Progenitor cell of endocrine pancreas (in vitro differentiated cells): ENCODE measurements around the gene TPSG1. TPM values are rescaled to one million over a fixed set of nuclear protein-coding genes. Genes with fewer than 3 reads are reported as not detected.
"Not testable (repeated sequence)": the region's sequence is repeated elsewhere in the genome, so short reads cannot be mapped to it uniquely, and the experiment has no call there.

ENCODE experiments used
- DNase-seq: peaks from one replicate; pipeline ENCODE4 v3.0.0; 2021; ENCODE audit warnings: low spot score; ENCODE audit not compliant: unreplicated experiment
- H3K27ac Mint-ChIP-seq: 2 replicates; pipeline ENCODE4 v1.8.0; 2021; ENCODE audit warnings: mild to moderate bottlenecking, moderate library complexity, mixed read lengths
- H3K27me3 Mint-ChIP-seq: 2 replicates; pipeline ENCODE4 v1.8.0; 2021; ENCODE audit warnings: mixed read lengths
- H3K36me3 Mint-ChIP-seq: 2 replicates; pipeline ENCODE4 v1.8.0; 2022; ENCODE audit warnings: mixed read lengths; ENCODE audit not compliant: insufficient read depth
- H3K4me1 Mint-ChIP-seq: 2 replicates; pipeline ENCODE4 v1.8.0; 2021; ENCODE audit warnings: low read depth, mixed read lengths
- H3K4me3 Mint-ChIP-seq: 2 replicates; pipeline ENCODE4 v1.8.0; 2021; ENCODE audit warnings: low read depth, mild to moderate bottlenecking, moderate library complexity, mixed read lengths
- H3K9me3 Mint-ChIP-seq: 2 replicates; pipeline ENCODE4 v1.8.0; 2021; ENCODE audit warnings: low read depth, mixed read lengths
- CTCF ChIP-seq: fragments of 200-600 bp; sonication (generic); IDR thresholded peaks from one replicate; pipeline ENCODE4 v1.5.0; 2021; ENCODE audit warnings: antibody characterized with exemption, mild to moderate bottlenecking; ENCODE audit not compliant: unreplicated experiment
- long read RNA-seq: library from polyadenylated mRNA; unstranded; transcript quantifications from one replicate; pipeline ENCODE4 v2.0.0, GENCODE V29; 2020
- total RNA-seq: library from RNA; stranded (reverse); gene quantifications from 2 replicates; pipeline ENCODE4 v1.2.1, GENCODE V29; 2021

The TPSG1 gene
- total RNA-seq, result not detected in 2 replicates
- long read RNA-seq, result 0 reads

- H3K9me3 Mint-ChIP-seq, result no peaks in the 10 kb centered on the region
- no peak for TF ChIP-seq CTCF
- no peak within 1 kb of the TSS for H3K27ac Mint-ChIP-seq
- H3K4me3 Mint-ChIP-seq, result no peak within 1 kb of the TSS
- no peaks in the 10 kb centered on the region for H3K27me3 Mint-ChIP-seq
- peaks cover 2% of the 10 kb centered on the region for H3K36me3 Mint-ChIP-seq
- DNase-seq, result no peak
- H3K4me1 Mint-ChIP-seq, result peaks cover 2% of the 10 kb centered on the region
Measured at GRCh38 chr16:1225051-1225451, at the start of gene TPSG1. TPSG1 (minus strand) TSS chr16:1225268; CDS start chr16:1225252, 16 bp downstream.

GRCh38 chr16:1274767-1275166 lies 49.7 kb upstream of the TPSG1 start:
- Mint-ChIP-seq H3K4me3 (no peak overlapping the region), H3K9me3 (no peaks in the 10 kb centered on the region), H3K36me3 (no peaks in the 10 kb centered on the region), H3K27ac (no peak overlapping the region), H3K27me3 (peaks cover 24% of the 10 kb centered on the region), H3K4me1 (no peaks in the 10 kb centered on the region)
- DNase-seq, result no peak
- TF ChIP-seq CTCF, result no peak

- no peak for TF ChIP-seq CTCF
- Mint-ChIP-seq H3K36me3 (no peaks in the 10 kb centered on the region), H3K4me1 (no peaks in the 10 kb centered on the region), H3K9me3 (no peaks in the 10 kb centered on the region), H3K27ac (no peak overlapping the region), H3K27me3 (peaks cover 27% of the 10 kb centered on the region), H3K4me3 (no peak overlapping the region)
- DNase-seq, result no peak
Measured at GRCh38 chr16:1273816-1274215, 48.7 kb upstream of the TPSG1 start.

GRCh38 chr16:1272453-1273198 lies 47.6 kb upstream of the TPSG1 start:
- no peak for TF ChIP-seq CTCF
- Mint-ChIP-seq H3K9me3 (no peaks in the 10 kb centered on the region), H3K4me3 (no peak overlapping the region), H3K27ac (no peak overlapping the region), H3K36me3 (no peaks in the 10 kb centered on the region), H3K4me1 (no peaks in the 10 kb centered on the region), H3K27me3 (peaks cover 24% of the 10 kb centered on the region)
- DNase-seq, result no peak

- not testable (repeated sequence) for H3K4me3 Mint-ChIP-seq, H3K9me3 Mint-ChIP-seq, H3K36me3 Mint-ChIP-seq, DNase-seq, H3K4me1 Mint-ChIP-seq, H3K27ac Mint-ChIP-seq
- peaks cover 22% of the 10 kb centered on the region for H3K27me3 Mint-ChIP-seq
Measured at GRCh38 chr16:1271724-1272413, 46.8 kb upstream of the TPSG1 start.

- H3K36me3 Mint-ChIP-seq, result no peaks in the 10 kb centered on the region
- H3K4me3 Mint-ChIP-seq, result no peak overlapping the region
- no peaks in the 10 kb centered on the region for H3K4me1 Mint-ChIP-seq
- peaks cover 24% of the 10 kb centered on the region for H3K27me3 Mint-ChIP-seq
- TF ChIP-seq CTCF, result no peak
- DNase-seq, result no peak
- H3K27ac Mint-ChIP-seq, result no peak overlapping the region
- H3K9me3 Mint-ChIP-seq, result no peaks in the 10 kb centered on the region
Measured at GRCh38 chr16:1271380-1271723, 46.3 kb upstream of the TPSG1 start.

- not testable (repeated sequence) for H3K4me1 Mint-ChIP-seq, H3K4me3 Mint-ChIP-seq, H3K36me3 Mint-ChIP-seq, DNase-seq, H3K27ac Mint-ChIP-seq, H3K9me3 Mint-ChIP-seq
- H3K27me3 Mint-ChIP-seq, result peaks cover 15% of the 10 kb centered on the region
Measured at GRCh38 chr16:1269418-1269817, 44.4 kb upstream of the TPSG1 start.
